NCI-H748 (cell line): ENCODE data around the gene RNASE2.
"Not testable (repeated sequence)": the region's sequence is repeated elsewhere in the genome, so short reads cannot be mapped to it uniquely, and the experiment has no call there.

Source experiments
- DNase-seq: peaks from one replicate; lab custom pipeline; 2025; ENCODE audit not compliant: unreplicated experiment; lab: John Stamatoyannopoulos, UW

RNASE2 gene

DNA sequence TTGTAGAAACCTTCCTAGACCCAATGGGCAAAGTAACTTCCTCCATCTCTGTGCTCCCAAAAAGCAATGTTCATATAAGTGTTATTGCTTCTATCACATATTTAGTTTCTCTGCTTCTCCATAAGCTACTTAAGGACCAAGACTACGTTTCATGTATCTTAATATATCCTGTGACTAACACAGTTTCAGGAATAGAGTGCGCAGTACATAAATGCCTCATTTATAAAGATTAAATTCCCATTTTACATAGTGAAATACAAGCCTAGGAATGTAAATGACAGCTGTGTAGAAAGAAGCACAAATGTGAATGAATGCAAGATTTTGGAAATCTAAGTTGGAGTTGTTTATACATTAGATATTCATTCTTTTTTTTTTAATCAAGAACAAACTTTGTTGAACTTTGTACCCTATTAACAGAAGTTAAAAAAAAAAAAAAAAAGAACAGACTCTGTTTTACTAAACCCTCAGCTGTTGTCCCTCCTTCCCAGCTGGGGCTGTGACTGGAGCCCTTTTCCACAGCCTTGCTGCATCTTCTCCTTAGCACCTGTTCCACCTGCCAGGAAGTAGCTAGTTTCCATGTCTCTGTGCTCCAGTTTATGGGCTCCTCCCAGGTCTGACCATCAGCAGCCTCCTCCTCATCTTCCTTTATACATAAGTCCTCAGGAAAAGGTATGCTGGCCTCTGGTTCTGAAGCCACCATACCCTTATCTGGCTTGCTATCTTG lies 27.5 kb downstream of the RNASE2 start:
- no peak for DNase-seq

DNA sequence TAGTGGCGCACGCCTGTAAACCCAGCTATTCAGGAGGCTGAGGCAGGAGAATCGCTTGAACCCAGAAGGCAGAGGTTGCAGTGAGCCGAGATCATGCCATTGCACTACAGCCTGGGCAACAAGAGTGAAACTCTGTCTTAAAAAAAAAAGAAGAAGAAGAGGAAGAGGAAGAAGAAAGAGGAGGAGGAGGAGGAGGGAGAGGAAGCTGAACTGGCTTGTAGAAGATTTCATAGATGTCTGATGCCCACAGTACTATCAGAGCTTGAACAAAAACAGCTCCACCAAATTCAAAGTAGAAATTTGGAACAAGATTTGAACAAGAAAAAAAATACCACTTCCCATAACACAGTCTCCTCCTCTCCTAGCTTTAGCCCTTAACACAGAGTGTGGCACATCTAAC lies 30.4 kb downstream of the RNASE2 start:
- not testable (repeated sequence) for DNase-seq

DNA sequence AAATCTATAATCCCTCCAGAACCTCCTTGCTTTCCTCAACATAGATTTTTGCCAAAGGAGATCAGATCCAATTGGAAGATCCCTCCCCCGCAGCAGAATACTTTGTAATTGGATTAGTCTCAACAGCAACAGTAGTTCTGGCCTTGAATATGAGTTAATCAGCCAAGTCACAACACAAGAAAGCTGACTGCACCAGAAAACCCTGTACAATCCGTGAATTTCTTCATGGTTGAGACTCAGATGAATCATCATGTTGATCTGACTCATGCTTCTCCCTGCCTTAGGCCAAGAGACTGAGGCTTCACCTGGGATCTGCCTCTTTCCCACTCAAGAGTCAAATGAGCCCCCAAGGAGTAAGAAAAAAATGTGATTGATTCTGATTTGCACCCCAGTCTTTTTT lies 31.5 kb downstream of the RNASE2 start:
- no peak for DNase-seq

DNA sequence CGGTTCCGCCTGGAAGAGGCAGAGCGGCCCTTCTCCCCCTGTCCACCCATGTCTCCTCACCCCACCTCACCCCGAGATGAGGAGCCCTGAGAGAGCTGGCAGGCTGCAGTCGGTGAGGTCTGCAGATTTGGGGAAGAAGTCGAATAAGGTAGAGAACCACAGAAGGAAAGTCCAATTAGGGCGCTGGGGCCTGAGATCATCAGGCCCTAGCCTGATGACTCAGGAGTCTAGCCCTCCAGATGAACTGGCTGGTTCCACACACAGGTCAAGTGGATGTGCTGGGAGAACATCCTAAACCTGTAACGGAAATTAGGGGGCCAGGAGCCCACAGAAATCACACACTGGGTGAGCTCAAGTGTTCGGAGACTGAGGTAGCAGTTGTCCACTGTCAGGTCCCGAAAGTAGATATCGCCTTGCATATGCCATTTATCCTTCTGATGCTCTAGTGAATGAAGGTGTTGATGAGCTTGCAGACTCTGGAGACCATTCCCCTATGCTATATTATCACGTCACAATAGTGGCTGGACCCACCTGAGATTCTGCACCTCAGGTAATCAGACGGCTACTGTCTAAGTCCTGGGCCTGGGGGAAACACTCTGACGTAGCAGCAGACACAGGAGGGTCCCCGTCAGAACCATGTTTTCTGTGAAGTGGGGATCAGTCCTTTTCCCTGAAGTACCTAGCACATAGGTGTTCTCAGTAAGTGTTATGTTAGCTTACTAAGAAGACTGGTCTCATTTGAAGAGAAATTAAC lies 33.6 kb downstream of the RNASE2 start:
- DNase-seq, result no peak

DNA sequence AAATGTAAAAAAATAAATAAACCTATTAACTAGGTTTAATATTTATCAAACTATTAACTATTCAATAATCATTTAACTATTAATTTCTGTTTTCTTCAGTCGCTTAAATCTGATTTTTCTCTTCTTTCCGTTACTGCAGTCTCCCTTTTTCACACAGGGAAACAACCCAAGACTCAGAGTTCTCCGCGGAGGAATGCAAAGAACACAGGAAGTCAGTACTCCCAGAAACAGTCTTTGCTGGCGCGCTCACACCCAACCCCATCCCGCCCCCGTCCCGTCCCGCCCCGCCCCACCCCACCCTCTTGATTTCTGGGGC lies 34.1 kb downstream of the RNASE2 start:
- DNase-seq, result no peak

DNA sequence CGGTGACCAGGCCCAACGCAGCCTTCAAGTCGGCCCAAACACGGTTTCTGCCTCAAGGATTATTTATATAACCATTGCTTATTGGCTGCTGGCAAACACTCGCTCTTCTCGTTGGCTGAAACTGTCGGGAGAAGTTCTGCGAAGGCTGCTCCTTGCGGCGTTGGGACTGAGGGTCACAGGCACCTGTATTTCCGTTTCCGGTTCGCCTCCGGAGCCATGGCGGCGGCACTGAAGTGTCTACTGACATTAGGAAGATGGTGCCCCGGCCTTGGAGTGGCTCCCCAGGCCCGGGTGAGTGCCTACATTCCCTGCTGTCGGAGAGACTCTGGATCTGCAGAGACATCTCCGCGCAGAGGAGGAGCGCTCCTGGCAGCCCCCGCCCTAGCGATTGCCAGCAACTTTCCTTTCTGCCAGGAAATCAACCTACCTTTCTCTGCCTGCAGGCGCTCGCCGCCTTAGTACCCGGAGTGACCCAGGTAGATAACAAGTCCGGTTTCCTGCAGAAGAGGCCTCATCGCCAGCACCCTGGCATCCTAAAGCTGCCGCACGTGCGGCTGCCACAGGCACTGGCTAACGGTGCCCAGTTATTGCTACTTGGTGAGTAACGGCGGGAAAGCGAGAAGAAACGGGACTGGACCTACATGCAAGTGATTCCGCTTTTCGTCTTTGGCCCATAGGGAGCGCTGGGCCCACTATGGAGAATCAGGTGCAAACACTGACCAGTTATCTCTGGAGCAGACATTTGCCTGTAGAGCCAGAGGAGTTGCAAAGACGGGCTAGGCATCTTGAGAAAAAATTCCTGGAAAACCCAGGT lies 34.7 kb downstream of the RNASE2 start, which contains the start of gene METTL17:
METTL17 (plus strand) TSS at position 194 of the 814 bp plus-strand sequence; CDS start at position 217, 23 bp downstream.
- DNase-seq, result peak; percentile 97

DNA sequence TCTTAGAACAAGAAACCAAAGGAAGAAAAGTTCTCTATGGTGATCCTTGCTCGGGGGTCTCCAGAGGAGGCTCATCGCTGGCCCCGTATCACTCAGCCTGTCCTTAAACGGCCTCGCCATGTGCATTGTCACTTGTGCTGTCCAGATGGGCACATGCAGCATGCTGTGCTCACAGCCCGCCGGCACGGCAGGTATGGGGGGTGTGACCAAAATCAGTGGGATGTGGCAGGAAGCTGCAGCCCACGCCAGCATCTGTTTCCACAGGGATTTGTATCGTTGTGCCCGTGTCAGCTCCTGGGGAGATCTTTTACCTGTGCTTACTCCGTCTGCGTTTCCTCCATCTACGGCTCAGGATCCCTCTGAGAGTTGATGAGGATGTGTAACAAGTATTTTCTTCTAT lies 41.2 kb downstream of the RNASE2 start:
- no peak for DNase-seq

DNA sequence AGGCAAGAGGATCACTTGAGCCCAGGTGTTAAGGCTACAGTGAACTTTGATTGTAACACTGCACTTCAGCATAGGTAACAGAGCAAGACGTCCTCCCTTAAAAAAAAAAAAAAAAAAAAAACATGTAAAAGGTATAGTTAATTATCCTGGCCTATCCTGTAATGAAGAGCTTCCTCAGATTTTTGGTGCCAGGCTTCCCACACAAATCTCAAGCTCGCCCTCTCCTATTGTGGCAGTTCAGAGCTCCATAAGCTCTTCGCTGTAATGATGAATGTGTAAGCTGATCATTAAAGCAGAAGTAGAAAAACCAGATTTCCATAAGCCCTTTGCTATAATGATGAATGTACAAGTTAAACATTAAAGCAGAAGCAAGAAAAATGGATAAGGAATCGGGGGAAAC lies 41.8 kb downstream of the RNASE2 start:
- no peak for DNase-seq

DNA sequence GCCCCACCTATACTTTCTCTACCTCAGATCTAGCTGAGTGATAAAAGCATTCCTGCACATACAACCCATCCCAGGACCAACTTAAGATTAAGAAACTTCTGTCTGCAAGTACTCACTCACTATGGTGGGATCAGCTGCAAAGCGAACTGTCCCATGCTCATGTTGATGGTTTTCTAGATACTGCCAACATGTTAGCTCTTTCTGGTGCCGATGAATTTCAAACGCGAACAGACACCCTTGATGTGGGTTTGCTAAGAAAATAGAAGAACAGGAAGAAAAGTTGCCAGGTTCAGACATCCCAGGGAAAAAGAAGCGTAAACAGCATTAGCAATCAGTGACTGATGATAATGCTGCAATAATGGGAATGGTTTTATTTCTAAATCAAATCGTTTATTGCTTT lies 42.3 kb downstream of the RNASE2 start:
- no peak for DNase-seq

DNA sequence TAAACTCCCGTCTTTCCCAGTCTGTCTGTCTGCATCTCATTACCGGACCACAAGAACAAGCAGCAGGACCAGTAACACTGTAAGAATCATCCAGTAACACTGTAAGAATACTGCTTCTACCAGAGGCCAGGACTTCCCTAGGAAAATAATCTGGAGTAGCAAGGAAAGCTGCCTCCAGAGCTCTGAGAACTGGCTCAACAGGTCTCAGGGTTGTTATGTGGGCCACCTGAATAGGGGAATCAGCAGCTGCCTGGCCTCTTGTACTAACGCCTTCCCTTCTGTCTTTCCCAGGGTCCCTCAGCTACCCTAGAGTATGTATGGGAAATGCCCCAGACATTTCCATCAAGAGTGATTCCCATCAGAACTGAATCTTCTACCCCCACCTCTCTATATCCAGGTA lies 42.9 kb downstream of the RNASE2 start:
- DNase-seq, result no peak

DNA sequence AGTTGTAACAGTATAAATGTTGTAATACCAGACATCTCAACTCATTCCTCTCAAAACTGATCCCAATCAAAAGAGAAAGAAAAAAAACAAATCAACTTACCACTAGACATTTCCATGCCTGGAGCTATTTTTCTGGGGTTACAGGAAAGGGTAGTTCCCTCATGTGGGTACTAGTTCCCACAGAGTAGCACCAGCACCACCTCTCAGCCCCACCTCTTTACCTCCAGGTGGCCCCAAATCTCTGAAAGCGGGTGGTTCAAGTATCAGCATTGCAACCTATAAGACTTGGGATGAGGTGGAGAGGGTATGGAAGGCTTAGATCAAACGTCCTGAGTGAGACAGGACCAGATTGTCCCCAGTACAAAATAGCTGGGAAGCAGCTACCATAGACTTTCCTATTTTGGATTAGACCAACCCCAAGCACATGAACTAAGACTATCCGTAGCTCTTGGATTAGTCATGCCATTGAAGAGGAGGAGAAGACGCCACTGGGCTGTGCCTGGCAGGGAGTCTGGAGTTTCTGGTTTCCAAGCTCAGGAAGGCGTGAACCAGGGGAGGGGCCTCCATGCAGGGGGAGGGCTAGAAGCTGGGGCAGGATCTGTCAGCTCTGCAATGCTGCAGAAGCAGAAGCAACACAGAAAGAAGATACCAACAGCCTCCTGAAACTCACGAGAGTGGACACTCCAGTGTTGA lies 43.5 kb downstream of the RNASE2 start, which contains the start of gene SLC39A2:
SLC39A2 (plus strand) TSS at position 620 of the 693 bp plus-strand sequence. CDS start 154 bp downstream, outside the sequence.
- DNase-seq, result no peak

DNA sequence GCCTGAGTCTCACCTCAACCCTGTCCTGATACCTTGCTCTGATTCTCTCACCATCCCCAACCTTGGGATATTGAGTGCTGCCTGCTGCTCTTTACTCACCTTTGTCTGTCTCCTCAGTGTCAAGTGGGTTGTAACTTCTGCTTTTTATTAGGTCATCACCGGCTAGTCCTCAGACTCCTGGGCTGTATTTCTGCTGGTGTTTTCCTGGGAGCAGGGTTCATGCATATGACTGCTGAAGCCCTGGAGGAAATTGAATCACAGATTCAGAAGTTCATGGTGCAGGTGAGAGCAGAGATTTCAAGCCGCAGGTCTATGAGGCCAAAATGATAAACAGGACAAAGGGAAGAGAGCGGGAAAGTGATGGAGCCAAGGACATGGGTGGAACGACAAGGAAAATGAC lies 44.3 kb downstream of the RNASE2 start:
- no peak for DNase-seq

DNA sequence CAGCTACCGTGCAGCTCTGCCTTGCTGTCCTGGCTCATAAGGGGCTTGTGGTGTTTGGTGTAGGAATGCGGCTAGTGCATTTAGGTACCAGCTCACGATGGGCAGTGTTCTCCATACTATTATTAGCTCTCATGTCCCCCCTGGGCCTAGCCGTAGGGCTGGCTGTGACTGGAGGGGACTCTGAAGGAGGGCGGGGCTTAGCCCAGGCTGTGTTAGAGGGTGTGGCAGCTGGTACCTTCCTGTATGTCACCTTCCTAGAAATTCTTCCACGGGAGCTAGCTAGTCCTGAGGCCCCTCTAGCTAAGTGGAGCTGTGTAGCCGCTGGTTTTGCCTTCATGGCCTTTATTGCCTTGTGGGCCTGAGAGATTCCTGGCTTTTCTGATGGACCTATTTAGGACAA lies 45.9 kb downstream of the RNASE2 start:
- no peak for DNase-seq

DNA sequence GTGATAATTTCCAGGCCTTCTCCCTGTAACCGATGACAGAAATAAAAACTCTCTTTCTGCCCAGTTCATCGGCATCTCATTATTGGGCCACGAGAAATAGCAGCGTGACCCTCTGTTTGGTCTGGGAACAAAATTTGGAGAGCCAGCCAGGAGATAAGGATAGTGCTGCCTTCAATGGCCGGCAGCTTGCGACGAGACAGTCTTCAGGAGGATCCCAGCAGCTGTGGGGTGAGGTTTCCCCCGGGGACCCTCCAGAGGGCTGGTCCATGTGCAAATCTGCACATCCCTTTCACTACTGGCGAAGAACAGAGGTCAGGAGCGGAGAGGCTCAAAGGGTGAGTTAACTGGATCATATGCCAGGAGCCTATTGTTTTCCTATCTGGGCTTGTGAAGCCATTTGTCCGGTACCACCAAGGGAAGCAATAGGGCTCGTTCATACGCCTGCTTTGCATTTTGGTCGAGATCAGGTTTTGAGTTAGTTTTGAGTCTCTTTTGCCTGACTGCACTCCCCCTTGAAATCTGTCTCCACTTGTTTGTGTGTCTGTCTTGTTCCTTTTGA lies 48.6 kb downstream of the RNASE2 start:
- no peak for DNase-seq
